ENCODE measurements around the gene SEMA4A. TPM values are rescaled to one million over a fixed set of nuclear protein-coding genes. Genes with fewer than 3 reads are reported as not detected.
A peak's percentile ranks its signal among the peaks of the same experiment; 100 is the strongest.

The SEMA4A gene
- total and polyA plus RNA-seq, 4 donors = 1.1 to 3.5 (median 1.7) TPM

GRCh38 chr1:156104861-156105832, 48.2 kb upstream of the SEMA4A start:
- DNase-seq (ENCODE audit: low spot score) = no peak
- H3K27ac ChIP-seq (ENCODE audit: low read depth in 1 of 2, low read length in 2 of 2) = peak overlapping the region; percentile 88 to 94
- H3K9ac ChIP-seq (ENCODE audit: low read depth in 1 of 2, low read length in 2 of 2) = peak overlapping the region in 1 of 2 donors; percentile 90
- no peak overlapping the region for H3K4me3 ChIP-seq (ENCODE audit: low read depth in 1 of 3, low read length in 3 of 3)
- no peaks in the 10 kb centered on the region for H3K36me3 ChIP-seq (ENCODE audit: control insufficient read depth in 4 of 4, insufficient read depth in 3 of 4, low read depth in 1 of 4, low read length in 3 of 4)
- H3K4me1 ChIP-seq (ENCODE audit: control insufficient read depth in 4 of 4, insufficient read depth in 4 of 4, low read length in 3 of 4) = peaks cover 0 to 10% (median 7%) of the 10 kb centered on the region in 4 donors
- 78% methylated on average over 11 of the region's 11 CpGs for WGBS
- TF ChIP-seq ATF3 (IDR thresholded peaks at IDR 0.05) = no peak
- H3K9me3 ChIP-seq (ENCODE audit: control insufficient read depth in 4 of 4, low read length in 3 of 4) = no peaks in the 10 kb centered on the region
- no peaks in the 10 kb centered on the region for H3K27me3 ChIP-seq (ENCODE audit: control insufficient read depth in 4 of 4, insufficient read depth in 4 of 4, low read length in 3 of 4)

- no peaks in the 10 kb centered on the region for H3K9me3 ChIP-seq (ENCODE audit: control insufficient read depth in 4 of 4, low read length in 3 of 4)
- TF ChIP-seq FOXA2 (IDR thresholded peaks at IDR 0.05) = no peak
- no peak for TF ChIP-seq HNF4G (IDR thresholded peaks at IDR 0.05)
- no peak for TF ChIP-seq ATF3 (IDR thresholded peaks at IDR 0.05)
- TF ChIP-seq MAX (IDR thresholded peaks at IDR 0.05) = no peak
- no peak for TF ChIP-seq RAD21 (IDR thresholded peaks at IDR 0.05)
- no peak for DNase-seq (ENCODE audit: low spot score)
Measured at GRCh38 chr1:156106624-156107488, 46.5 kb upstream of the SEMA4A start.

GRCh38 chr1:156108057-156108456, 45.3 kb upstream of the SEMA4A start:
- H3K27ac ChIP-seq (ENCODE audit: low read depth in 1 of 2, low read length in 2 of 2) = no peak overlapping the region
- no peaks in the 10 kb centered on the region for H3K9me3 ChIP-seq (ENCODE audit: control insufficient read depth in 4 of 4, low read length in 3 of 4)
- no peaks in the 10 kb centered on the region for H3K36me3 ChIP-seq (ENCODE audit: control insufficient read depth in 4 of 4, insufficient read depth in 3 of 4, low read depth in 1 of 4, low read length in 3 of 4)
- no peak for DNase-seq (ENCODE audit: low spot score)
- 95% methylated on average over 3 of the region's 3 CpGs for WGBS
- peaks cover 0 to 10% (median 5%) of the 10 kb centered on the region in 4 donors for H3K4me1 ChIP-seq (ENCODE audit: control insufficient read depth in 4 of 4, insufficient read depth in 4 of 4, low read length in 3 of 4)
- TF ChIP-seq REST (IDR thresholded peaks at IDR 0.05) (no peak), ZBTB33 (IDR thresholded peaks at IDR 0.05) (no peak), FOXA2 (IDR thresholded peaks at IDR 0.05) (no peak), YY1 (IDR thresholded peaks at IDR 0.05) (no peak), SP1 (IDR thresholded peaks at IDR 0.05) (no peak), RXRA (IDR thresholded peaks at IDR 0.05) (no peak), JUND (IDR thresholded peaks at IDR 0.05) (no peak), GABPA (IDR thresholded peaks at IDR 0.05 in 1 of 2, conservative IDR thresholded peaks at IDR 0.05 in 1 of 2) (no peak), EGR1 (IDR thresholded peaks at IDR 0.05; ENCODE audit: low read depth in 2 of 2) (no peak)
- H3K27me3 ChIP-seq (ENCODE audit: control insufficient read depth in 4 of 4, insufficient read depth in 4 of 4, low read length in 3 of 4) = no peaks in the 10 kb centered on the region
- no peak overlapping the region for H3K4me3 ChIP-seq (ENCODE audit: low read depth in 1 of 3, low read length in 3 of 3)
- H3K9ac ChIP-seq (ENCODE audit: low read depth in 1 of 2, low read length in 2 of 2) = no peak overlapping the region

More at GRCh38 chr1:156106624-156107488, 46.5 kb upstream of the SEMA4A start:
- 42% methylated on average over 14 of the region's 14 CpGs for WGBS
- Histone ChIP-seq H3K4me1 (ENCODE audit: control insufficient read depth in 4 of 4, insufficient read depth in 4 of 4, low read length in 3 of 4) (peaks cover 0 to 10% (median 7%) of the 10 kb centered on the region in 4 donors), H3K4me3 (ENCODE audit: low read depth in 1 of 3, low read length in 3 of 3) (peak overlapping the region in 1 of 3 donors; percentile 42), H3K27me3 (ENCODE audit: control insufficient read depth in 4 of 4, insufficient read depth in 4 of 4, low read length in 3 of 4) (no peaks in the 10 kb centered on the region), H3K36me3 (ENCODE audit: control insufficient read depth in 4 of 4, insufficient read depth in 3 of 4, low read depth in 1 of 4, low read length in 3 of 4) (no peaks in the 10 kb centered on the region), H3K27ac (ENCODE audit: low read depth in 1 of 2, low read length in 2 of 2) (peak overlapping the region; percentile 88 to 94), H3K9ac (ENCODE audit: low read depth in 1 of 2, low read length in 2 of 2) (peak overlapping the region; percentile 3 to 52)
